Measurements from ENCODE around the gene POLH.
A peak's percentile ranks its signal among the peaks of the same experiment; 100 is the strongest.
"Not testable (repeated sequence)": the region's sequence is repeated elsewhere in the genome, so short reads cannot be mapped to it uniquely, and the experiment has no call there.

Gene POLH

GRCh38 chr6:43575772-43576551 lies at the start of gene POLH, which contains the start of gene XPO5:
TSS of gene POLH (plus strand) at chr6:43576185. CDS start at chr6:43582320, 6,135 bp downstream.
TSS of gene XPO5 (minus strand) at chr6:43576038. CDS start at chr6:43575864, 174 bp downstream.
- no peak for TF ChIP-seq CTCF (IDR thresholded peaks at IDR 0.05; ENCODE audit: insufficient read depth, low read depth, low read length, missing control alignments)
- peak within 1 kb of the TSS; percentile 94 for H3K4me3 ChIP-seq (ENCODE audit: low read depth, low read length)
- DNase-seq (ENCODE audit: low read depth) = peak; percentile 96

- TF ChIP-seq CTCF (IDR thresholded peaks at IDR 0.05; ENCODE audit: insufficient read depth, low read depth, low read length, missing control alignments) = no peak
- no peak for DNase-seq (ENCODE audit: low read depth)
- H3K4me3 ChIP-seq (ENCODE audit: low read depth, low read length) = no peak overlapping the region
Observed at GRCh38 chr6:43532201-43532600, 43.8 kb upstream of the POLH start.

GRCh38 chr6:43538986-43539385 lies 37.0 kb upstream of the POLH start:
- H3K4me3 ChIP-seq (ENCODE audit: low read depth, low read length) = not testable (repeated sequence)

GRCh38 chr6:43539409-43539808 lies 36.6 kb upstream of the POLH start:
- not testable (repeated sequence) for DNase-seq (ENCODE audit: low read depth); H3K4me3 ChIP-seq (ENCODE audit: low read depth, low read length)

More at GRCh38 chr6:43538986-43539385, 37.0 kb upstream of the POLH start:
- DNase-seq (ENCODE audit: low read depth) = not testable (repeated sequence)

- no peak for DNase-seq (ENCODE audit: low read depth)
- TF ChIP-seq CTCF (IDR thresholded peaks at IDR 0.05; ENCODE audit: insufficient read depth, low read depth, low read length, missing control alignments) = no peak
- H3K4me3 ChIP-seq (ENCODE audit: low read depth, low read length) = no peak overlapping the region
Observed at GRCh38 chr6:43540507-43540906, 35.5 kb upstream of the POLH start.

- H3K4me3 ChIP-seq (ENCODE audit: low read depth, low read length) = no peak overlapping the region
- TF ChIP-seq CTCF (IDR thresholded peaks at IDR 0.05; ENCODE audit: insufficient read depth, low read depth, low read length, missing control alignments) = no peak
- DNase-seq (ENCODE audit: low read depth) = peak; percentile 53
Observed at GRCh38 chr6:43541774-43542471, 34.1 kb upstream of the POLH start.

GRCh38 chr6:43544461-43544860 lies 31.5 kb upstream of the POLH start:
- TF ChIP-seq CTCF (IDR thresholded peaks at IDR 0.05; ENCODE audit: insufficient read depth, low read depth, low read length, missing control alignments) = no peak
- no peak for DNase-seq (ENCODE audit: low read depth)
- no peak overlapping the region for H3K4me3 ChIP-seq (ENCODE audit: low read depth, low read length)

Measured in GM12865 (cell line).